SH-SY5Y (cell line): Measurements from ENCODE around the gene NUDT1.

Experiments used
- GATA2 ChIP-seq: IDR thresholded peaks from 2 replicates; pipeline ENCODE4 v1.6.1; 2011; ENCODE audit warnings: mild to moderate bottlenecking, low read depth, low read length
- GATA3 ChIP-seq: IDR thresholded peaks from 2 replicates; pipeline ENCODE4 v1.6.1; 2011; ENCODE audit warnings: low read depth, mild to moderate bottlenecking, low read length, moderate library complexity

DNA sequence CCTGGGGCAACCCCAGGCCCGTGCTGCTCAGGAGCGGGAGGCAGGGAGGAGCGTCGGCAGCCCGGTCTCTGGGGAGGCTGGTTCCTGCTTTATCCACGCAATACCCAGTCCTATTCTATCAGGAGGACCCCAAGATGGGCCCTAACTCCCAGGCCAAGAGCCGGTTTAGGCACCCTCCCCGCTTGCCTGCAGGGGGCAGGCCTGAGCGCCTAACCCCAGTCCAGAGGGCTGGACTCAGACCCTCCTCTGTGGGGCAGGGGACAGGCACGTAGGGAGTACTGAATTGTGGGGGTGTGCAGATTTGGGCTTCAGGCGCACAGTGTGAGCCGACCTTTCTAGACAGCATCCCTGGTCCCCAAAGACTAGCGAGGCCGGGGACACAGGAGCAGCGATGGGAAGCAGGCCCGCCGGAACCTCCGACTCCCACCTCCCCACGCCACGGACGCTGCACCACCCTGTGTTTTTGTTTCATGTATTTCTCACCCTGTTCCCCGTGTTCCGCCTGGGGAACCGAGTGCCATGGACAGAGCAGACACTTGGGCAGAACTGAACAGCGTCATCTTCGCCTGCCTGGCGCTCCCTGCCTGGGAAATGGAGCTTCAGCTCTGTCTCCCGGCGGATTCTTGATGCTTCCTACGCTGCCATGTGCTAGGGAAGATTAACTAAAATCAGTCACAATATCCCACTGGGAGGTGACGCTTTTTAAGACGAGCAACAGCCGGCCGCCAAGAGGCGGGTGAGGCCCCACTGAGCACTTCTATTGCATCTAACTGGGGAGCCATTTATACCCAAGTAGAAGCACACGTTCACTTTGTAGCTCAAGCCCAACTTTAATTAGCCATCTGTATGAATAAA is 5.3 kb downstream of the NUDT1 start:
- TF ChIP-seq GATA3 = no peak
- no peak for TF ChIP-seq GATA2
